Suprapubic skin (tissue), 4 donors: Measurements from ENCODE around the gene STYXL1. TPM values are rescaled to one million over a fixed set of nuclear protein-coding genes. Genes with fewer than 3 reads are reported as not detected.

Source experiments
- DNase-seq, 2 donors: peaks; one replicate each; pipeline ENCODE4 v3.0.0-alpha.2; 2019; ENCODE audit warnings: low spot score in 2 of 2
- H3K27ac ChIP-seq: fragments of 200-600 bp; sonication (generic); one replicate; pipeline ENCODE4 v1.5.1; 2019
- H3K27me3 ChIP-seq: fragments of 200-600 bp; sonication (generic); one replicate; pipeline ENCODE4 v1.5.1; 2019
- H3K36me3 ChIP-seq: fragments of 200-600 bp; sonication (generic); one replicate; pipeline ENCODE4 v1.5.1; 2019
- H3K4me1 ChIP-seq: fragments of 200-600 bp; sonication (generic); one replicate; pipeline ENCODE4 v1.5.1; 2019
- H3K4me3 ChIP-seq: fragments of 200-600 bp; sonication (generic); one replicate; pipeline ENCODE4 v1.5.1; 2019; ENCODE audit warnings: mild to moderate bottlenecking
- H3K9me3 ChIP-seq: fragments of 200-600 bp; sonication (generic); one replicate; pipeline ENCODE4 v1.5.1; 2019
- EP300 ChIP-seq: sonication (generic); formaldehyde crosslinking; IDR thresholded peaks from one replicate; pipeline ENCODE4 v1.6.1; 2017; ENCODE audit warnings: antibody characterized with exemption
- POLR2A ChIP-seq, 2 donors: fragments of 450-650 bp; IDR thresholded peaks; one replicate each; pipeline ENCODE4 v1.6.1; 2017; ENCODE audit warnings: antibody characterized with exemption in 2 of 2, mild to moderate bottlenecking in 2 of 2, moderate library complexity in 2 of 2
- POLR2AphosphoS5 ChIP-seq, 3 donors: sonication (generic); formaldehyde crosslinking; IDR thresholded peaks; one replicate each; pipeline ENCODE4 v1.6.1; 2017; ENCODE audit warnings: antibody characterized with exemption in 3 of 3
- WGBS: methylation state at CpG from one replicate; pipeline ENCODE4 v1.1.5; 2018; 5-methylcytosine and 5-hydroxymethylcytosine counted together
- total RNA-seq, 4 donors: library from RNA; depleted of rRNA; stranded (reverse); fragments of >200 nt; gene quantifications; one replicate each; pipeline ENCODE4 v1.1.0, GENCODE V29; 2016
- TF ChIP-seq, protein P1 (sequence below), 2 donors: fragments of 200-600 bp in 1 of 2; fragments of 450-650 bp in 1 of 2; sonication (generic) in 1 of 2; IDR thresholded peaks; one replicate each; pipeline ENCODE4 v1.5.1; 2016 to 2019; ENCODE audit warnings: antibody characterized with exemption in 2 of 2, mild to moderate bottlenecking in 1 of 2, moderate library complexity in 1 of 2

Gene STYXL1
- total RNA-seq, 4 donors from 2014 or later: 8.8 to 59.5 (median 41.2) TPM

DNA sequence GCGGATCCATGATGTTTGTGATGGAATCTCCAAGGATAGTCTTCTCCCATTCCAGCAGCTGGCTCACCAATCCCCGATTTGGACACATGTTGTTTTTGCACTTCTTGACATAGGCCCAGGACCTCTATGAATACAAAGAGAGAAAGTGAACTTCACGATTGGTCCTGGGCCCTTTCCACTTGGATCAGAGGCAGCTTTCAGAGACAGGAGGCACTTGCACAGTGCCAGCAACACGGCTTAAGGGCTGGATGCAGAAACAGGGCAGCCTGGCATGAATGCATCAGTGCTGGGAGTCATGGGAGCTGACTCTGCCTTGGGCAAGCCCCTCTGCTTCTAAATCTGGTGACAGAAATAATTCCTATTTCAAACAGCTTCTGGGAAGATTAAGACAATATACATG, 51.3 kb downstream of the STYXL1 start:
- Histone ChIP-seq H3K4me1 (peaks cover 27% of the 10 kb centered on the region), H3K4me3 (no peak overlapping the region), H3K9me3 (no peaks in the 10 kb centered on the region), H3K27me3 (no peaks in the 10 kb centered on the region), H3K36me3 (peaks cover 3% of the 10 kb centered on the region), H3K27ac (no peak overlapping the region)
- TF ChIP-seq EP300 (no peak), POLR2AphosphoS5 (IDR thresholded peaks at IDR 0.05) (no peak), POLR2A (IDR thresholded peaks at IDR 0.05) (no peak)
- TF ChIP-seq, protein P1, sequence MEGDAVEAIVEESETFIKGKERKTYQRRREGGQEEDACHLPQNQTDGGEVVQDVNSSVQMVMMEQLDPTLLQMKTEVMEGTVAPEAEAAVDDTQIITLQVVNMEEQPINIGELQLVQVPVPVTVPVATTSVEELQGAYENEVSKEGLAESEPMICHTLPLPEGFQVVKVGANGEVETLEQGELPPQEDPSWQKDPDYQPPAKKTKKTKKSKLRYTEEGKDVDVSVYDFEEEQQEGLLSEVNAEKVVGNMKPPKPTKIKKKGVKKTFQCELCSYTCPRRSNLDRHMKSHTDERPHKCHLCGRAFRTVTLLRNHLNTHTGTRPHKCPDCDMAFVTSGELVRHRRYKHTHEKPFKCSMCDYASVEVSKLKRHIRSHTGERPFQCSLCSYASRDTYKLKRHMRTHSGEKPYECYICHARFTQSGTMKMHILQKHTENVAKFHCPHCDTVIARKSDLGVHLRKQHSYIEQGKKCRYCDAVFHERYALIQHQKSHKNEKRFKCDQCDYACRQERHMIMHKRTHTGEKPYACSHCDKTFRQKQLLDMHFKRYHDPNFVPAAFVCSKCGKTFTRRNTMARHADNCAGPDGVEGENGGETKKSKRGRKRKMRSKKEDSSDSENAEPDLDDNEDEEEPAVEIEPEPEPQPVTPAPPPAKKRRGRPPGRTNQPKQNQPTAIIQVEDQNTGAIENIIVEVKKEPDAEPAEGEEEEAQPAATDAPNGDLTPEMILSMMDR (IDR thresholded peaks at IDR 0.05): no peak
- DNase-seq: no peak
- 56% methylated on average over 2 of the region's 4 CpGs for WGBS

DNA sequence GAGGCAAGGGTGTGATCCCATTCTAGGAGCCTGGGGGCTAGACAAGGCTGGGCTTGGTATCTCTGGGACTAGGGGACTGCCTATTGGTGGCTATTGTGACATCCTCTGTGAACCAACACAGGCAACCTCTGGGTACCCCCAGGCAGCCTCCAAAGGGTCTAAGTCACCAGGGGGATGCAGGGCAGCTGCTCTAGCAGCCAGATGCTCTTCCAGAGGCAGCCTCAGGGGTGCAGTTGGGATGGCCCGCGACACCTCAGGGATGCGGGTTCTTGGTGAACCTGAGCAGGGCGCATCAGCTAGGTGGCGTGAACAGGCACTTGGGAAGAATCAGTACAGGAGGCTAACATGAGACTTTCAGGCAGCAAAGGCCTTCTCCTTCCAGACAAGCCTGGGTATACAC, 51.8 kb downstream of the STYXL1 start:
- Histone ChIP-seq H3K36me3 (no peaks in the 10 kb centered on the region), H3K27ac (no peak overlapping the region), H3K27me3 (no peaks in the 10 kb centered on the region), H3K4me1 (peaks cover 30% of the 10 kb centered on the region), H3K9me3 (no peaks in the 10 kb centered on the region), H3K4me3 (no peak overlapping the region)
- peak in 1 of 2 donors; percentile 56 for DNase-seq
- TF ChIP-seq, protein P1 (IDR thresholded peaks at IDR 0.05): no peak
- TF ChIP-seq EP300 (no peak), POLR2A (IDR thresholded peaks at IDR 0.05) (no peak), POLR2AphosphoS5 (IDR thresholded peaks at IDR 0.05) (no peak)
- WGBS: 96% methylated on average over 5 of the region's 5 CpGs

DNA sequence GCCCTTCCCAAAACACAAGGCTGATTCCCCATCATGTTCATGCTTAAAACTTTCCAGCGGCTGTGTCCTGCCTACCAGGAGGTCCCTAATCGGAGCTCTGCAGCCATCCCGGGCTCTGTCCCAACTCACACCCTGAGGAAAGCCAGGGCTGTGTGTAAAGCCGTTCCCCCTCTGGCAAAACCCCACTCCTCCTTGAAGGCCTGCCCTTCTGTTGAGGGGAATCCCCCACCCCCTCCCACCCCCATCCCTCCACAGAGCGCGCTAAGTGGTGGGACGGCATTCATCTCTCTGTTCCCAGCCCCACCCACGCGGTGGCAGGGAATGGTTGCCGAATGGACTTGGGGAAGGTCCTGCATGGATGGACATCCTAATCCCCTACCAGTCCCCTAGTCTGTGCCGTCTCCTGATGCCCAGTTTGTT, 52.7 kb downstream of the STYXL1 start:
- no peaks in the 10 kb centered on the region for H3K36me3 ChIP-seq
- H3K9me3 ChIP-seq: no peaks in the 10 kb centered on the region
- 58% methylated on average over 11 of the region's 11 CpGs for WGBS
- peaks cover 34% of the 10 kb centered on the region for H3K4me1 ChIP-seq
- peak in 1 of 2 donors; percentile 69 for DNase-seq
- TF ChIP-seq EP300 (no peak), POLR2AphosphoS5 (IDR thresholded peaks at IDR 0.05) (no peak), POLR2A (IDR thresholded peaks at IDR 0.05) (no peak)
- H3K27ac ChIP-seq: peak overlapping the region; percentile 90
- H3K27me3 ChIP-seq: no peaks in the 10 kb centered on the region
- H3K4me3 ChIP-seq: peak overlapping the region; percentile 78

DNA sequence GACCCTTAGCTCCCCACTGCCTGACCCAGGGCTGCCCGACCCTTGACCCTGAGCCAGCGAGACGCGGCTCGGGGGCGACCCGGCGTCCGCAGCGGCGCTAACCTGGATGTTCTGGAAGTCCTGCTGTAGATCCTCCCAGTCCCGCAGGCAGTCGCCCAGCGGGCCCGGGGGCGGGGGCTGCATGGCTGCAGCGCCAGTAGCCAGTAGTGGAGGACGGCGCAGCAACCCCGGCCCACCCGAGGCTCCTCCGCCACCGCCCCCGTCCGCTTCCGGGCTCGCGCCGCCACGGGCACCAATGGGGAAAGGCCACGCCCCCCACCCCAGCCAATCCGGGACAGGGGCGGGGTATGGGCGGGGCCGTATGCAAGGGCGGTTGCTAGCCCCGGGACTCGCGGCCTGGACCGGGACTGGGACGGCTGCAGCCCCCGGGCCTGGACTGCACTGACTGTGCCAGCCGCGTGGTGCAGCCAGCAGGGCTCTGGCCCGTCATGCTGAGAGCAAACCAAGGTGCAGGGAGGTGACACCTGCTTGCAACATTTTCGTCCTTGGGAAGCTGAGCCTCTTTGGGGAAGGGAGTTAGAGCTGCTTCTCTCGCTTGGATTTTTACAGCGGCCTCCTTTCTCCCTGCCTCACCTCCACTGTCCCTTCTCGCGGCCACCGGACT, 53.3 kb downstream of the STYXL1 start, which contains the start of gene TMEM120A:
Gene TMEM120A, minus strand, starts transcription at position 208 of the 664 bp plus-strand sequence. Its CDS starts 25 bp downstream, at position 183.
- TF ChIP-seq, protein P1 (IDR thresholded peaks at IDR 0.05): peak in 1 of 2 donors; percentile 24
- TF ChIP-seq EP300 (no peak), POLR2AphosphoS5 (IDR thresholded peaks at IDR 0.05) (peak in 2 of 3 donors; percentile 3 to 45), POLR2A (IDR thresholded peaks at IDR 0.05) (peak in 1 of 2 donors; percentile 61)
- Histone ChIP-seq H3K4me1 (peaks cover 40% of the 10 kb centered on the region), H3K4me3 (peak within 1 kb of the TSS; percentile 78), H3K36me3 (no peaks in the 10 kb centered on the region), H3K27ac (peak within 1 kb of the TSS; percentile 90), H3K27me3 (no peaks in the 10 kb centered on the region), H3K9me3 (no peaks in the 10 kb centered on the region)
- WGBS: 12% methylated on average over 13 of the region's 51 CpGs
- DNase-seq: peak; percentile 97 to 98

DNA sequence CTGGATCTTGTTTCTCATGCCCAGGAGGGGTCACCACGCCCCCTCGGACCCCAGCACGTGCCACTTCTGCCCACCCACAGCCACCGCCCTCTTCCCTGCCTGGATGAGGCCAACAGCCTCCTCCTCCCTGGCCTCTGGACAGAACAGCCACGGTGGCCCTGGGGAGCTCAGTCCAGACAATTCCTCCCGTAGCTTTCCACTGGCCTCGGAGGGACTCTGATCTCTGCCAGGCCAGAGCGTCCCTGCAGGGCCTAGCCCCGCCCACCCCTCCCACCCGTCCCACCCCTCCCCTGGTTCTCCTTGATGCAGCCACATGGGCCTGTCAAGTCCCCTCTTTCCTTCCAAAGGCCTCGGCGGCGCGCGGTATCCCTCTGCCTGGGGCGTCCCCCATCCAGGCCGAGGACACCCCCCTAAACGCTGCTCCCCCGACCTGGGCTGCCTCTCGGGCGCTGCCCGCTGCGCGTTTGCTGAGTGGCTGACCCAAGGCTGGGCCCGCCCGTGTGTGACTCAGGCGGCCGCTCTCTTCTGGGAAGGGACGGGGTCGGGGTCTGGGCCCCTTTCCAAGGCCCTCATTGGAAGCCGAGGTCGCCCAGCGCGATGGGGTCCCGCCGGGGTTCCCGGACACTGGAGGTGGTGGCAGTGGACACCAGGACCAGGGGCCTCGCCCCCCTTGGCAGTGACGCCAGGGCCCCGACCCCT, 54.0 kb downstream of the STYXL1 start:
- H3K4me1 ChIP-seq: peaks cover 46% of the 10 kb centered on the region
- TF ChIP-seq POLR2A (IDR thresholded peaks at IDR 0.05): no peak
- TF ChIP-seq EP300: no peak
- TF ChIP-seq, protein P1 (IDR thresholded peaks at IDR 0.05): no peak
- no peak for TF ChIP-seq POLR2AphosphoS5 (IDR thresholded peaks at IDR 0.05)
- WGBS: 3% methylated on average over 14 of the region's 40 CpGs

More for the DNA sequence above, 54.0 kb downstream of the STYXL1 start:
- no peaks in the 10 kb centered on the region for H3K9me3 ChIP-seq
- H3K27me3 ChIP-seq: no peaks in the 10 kb centered on the region
- peak in 1 of 2 donors; percentile 86 for DNase-seq
- no peaks in the 10 kb centered on the region for H3K36me3 ChIP-seq
- H3K4me3 ChIP-seq: peak overlapping the region; percentile 78
- H3K27ac ChIP-seq: peak overlapping the region; percentile 90
